HepG2 (cell line): ENCODE data around the gene PCYT2. TPM values are rescaled to one million over a fixed set of nuclear protein-coding genes. Genes with fewer than 3 reads are reported as not detected.

Experiments used
- ATAC-seq: fragments of 200-7000 bp; cut with Tn5 transposase; 3 replicates; pipeline ENCODE4 v1.9.1; 2020; ENCODE audit warnings: mild to moderate bottlenecking, moderate library complexity
- BruUV-seq: library from RNA; stranded (reverse); fragments of 400-500 nt; replicated peaks from 2 replicates; lab custom pipeline; 2021; lab: Mats Ljungman, UMichigan
- CTCF ChIA-PET: fragments of 300-600 bp; formaldehyde crosslinking; extraction: SDS; loops from one replicate; lab custom pipeline; 2021; ENCODE audit warnings: low total read pairs, inconsistent platforms, low intra/inter-chr PET ratio; lab: Yijun Ruan, JAX
- POLR2A ChIA-PET: fragments of 350-600 bp; sonication (Branson Sonifier 250); formaldehyde crosslinking; loops from one replicate; lab custom pipeline; 2020; ENCODE audit warnings: antibody characterized with exemption, inconsistent platforms; lab: Yijun Ruan, JAX
- DNase-seq: peaks from one replicate; pipeline ENCODE4 v3.0.0-alpha.2; 2015; ENCODE audit warnings: low spot score
- FAIRE-seq: peaks from 3 replicates; lab custom pipeline; 2011; peaks lifted over from hg19 to GRCh38; lab: Jason Lieb, UNC
- H2AFZ ChIP-seq: one replicate; pipeline ENCODE4 v1.6.1; 2011; ENCODE audit warnings: low read length, inconsistent platforms
- H3K27ac ChIP-seq: fragments of 300-600 bp; 3 replicates; pipeline ENCODE4 v1.8.0; 2011; ENCODE audit warnings: mixed run types, mild to moderate bottlenecking, mixed read lengths, low read length, inconsistent platforms; ENCODE audit not compliant: insufficient read depth; ENCODE audit errors: extremely low read length
- H3K27me3 ChIP-seq, 2 experiments: fragments of 200-600 bp in 1 of 2; 2 replicates in 1 of 2; 3 replicates in 1 of 2; pipeline versions ENCODE4 v1.6.0 to v1.8.0; 2011; ENCODE audit warnings: low read length in 2 of 2, mild to moderate bottlenecking in 2 of 2, moderate library complexity in 2 of 2, inconsistent platforms in 1 of 2; ENCODE audit not compliant: insufficient read depth in 2 of 2, control insufficient read depth in 1 of 2
- H3K36me3 ChIP-seq, 2 experiments: fragments of 200-600 bp in 1 of 2; replicated peaks in 1 of 2; 2 replicates in 1 of 2; 3 replicates in 1 of 2; pipeline versions ENCODE4 v1.5.1 to v1.8.0; 2011; ENCODE audit warnings: low read length in 2 of 2, inconsistent platforms in 1 of 2; ENCODE audit not compliant: insufficient read depth in 2 of 2, control insufficient read depth in 1 of 2
- H3K4me1 ChIP-seq: 2 replicates; pipeline ENCODE4 v1.5.1; 2012; ENCODE audit warnings: low read length, inconsistent platforms; ENCODE audit not compliant: insufficient read depth
- H3K4me2 ChIP-seq: 2 replicates; pipeline ENCODE4 v1.6.0; 2011; ENCODE audit warnings: low read depth, low read length, inconsistent platforms
- H3K4me3 ChIP-seq, 3 experiments: fragments of 200-600 bp in 1 of 3; sonication (generic), shearing (Covaris generic) in 1 of 3; replicated peaks in 1 of 3; 2 replicates each; pipeline ENCODE4 v1.5.1; 2011 to 2016; ENCODE audit warnings: low read length in 3 of 3, inconsistent platforms in 2 of 3, low read depth in 2 of 3, mild to moderate bottlenecking in 2 of 3, control low read depth in 1 of 3, mixed read lengths in 1 of 3; ENCODE audit not compliant: insufficient read depth in 1 of 3
- H3K79me2 ChIP-seq: one replicate; pipeline ENCODE4 v1.6.1; 2011; ENCODE audit warnings: low read length, inconsistent platforms; ENCODE audit not compliant: insufficient read depth
- H3K9ac ChIP-seq: 2 replicates; pipeline ENCODE4 v1.6.0; 2011; ENCODE audit warnings: mild to moderate bottlenecking, low read depth, low read length, inconsistent platforms; ENCODE audit not compliant: insufficient read depth
- H3K9me3 ChIP-seq: 2 replicates; pipeline ENCODE4 v1.5.1; 2012; ENCODE audit warnings: mild to moderate bottlenecking, low read length
- H4K20me1 ChIP-seq: 2 replicates; pipeline ENCODE4 v1.6.0; 2011; ENCODE audit warnings: inconsistent platforms, mild to moderate bottlenecking, low read length, moderate library complexity; ENCODE audit not compliant: insufficient read depth
- MXI1 ChIP-seq: IDR thresholded peaks from 3 replicates; pipeline ENCODE4 v1.6.1; 2012; ENCODE audit warnings: low read depth, low read length, inconsistent platforms, borderline replicate concordance
- PHF21A ChIP-seq: sonication (generic); formaldehyde crosslinking; IDR thresholded peaks from 2 replicates; pipeline ENCODE4 v1.5.0; 2020; ENCODE audit warnings: mild to moderate bottlenecking, missing genetic modification reagents
- SMAD3 ChIP-seq: sonication (generic); formaldehyde crosslinking; IDR thresholded peaks from 2 replicates; pipeline ENCODE4 v1.4.0; 2020; ENCODE audit warnings: missing genetic modification reagents
- ZBTB10 ChIP-seq: sonication (generic); formaldehyde crosslinking; IDR thresholded peaks from 2 replicates; pipeline ENCODE4 v1.4.0; 2020; ENCODE audit warnings: missing genetic modification reagents, borderline replicate concordance
- ZBTB33 ChIP-seq: sonication (generic); formaldehyde crosslinking; IDR thresholded peaks from 2 replicates; pipeline ENCODE4 v1.4.0; 2020; ENCODE audit warnings: missing genetic modification reagents
- ZBTB37 ChIP-seq: sonication (generic); formaldehyde crosslinking; IDR thresholded peaks from 2 replicates; pipeline ENCODE4 v1.4.0; 2020; ENCODE audit warnings: mild to moderate bottlenecking, missing genetic modification reagents
- ZNF121 ChIP-seq: sonication (generic); formaldehyde crosslinking; IDR thresholded peaks from 2 replicates; pipeline ENCODE4 v1.5.0; 2020; ENCODE audit warnings: mild to moderate bottlenecking, missing genetic modification reagents
- WGBS: methylation state at CpG from one replicate; pipeline ENCODE4 v1.1.6; 2017; ENCODE audit warnings: low lambda C conversion rate; 5-methylcytosine and 5-hydroxymethylcytosine counted together
- in situ Hi-C: cut with HindIII; loops from 2 replicates; pipeline ENCODE4 v1.10.0; 2017; ENCODE audit warnings: low pct_unique_long_range_greater_than_20kb; ENCODE audit not compliant: extremely low pct_ligation_motif_present
- intact Hi-C: fragments of 100-400 bp; cut with micrococcal nuclease; formaldehyde crosslinking; loops from one replicate; pipeline ENCODE4 v1.10.0; 2022; ENCODE audit not compliant: unreplicated experiment
- polyA plus RNA-seq, 8 experiments: library from polyadenylated mRNA; depleted of rRNA in 3 of 8; stranded (reverse) in 7 of 8; unstranded in 1 of 8; fragments of >200 nt; fragmentation: Illumina TruSeq in 4 of 8; extraction: Trizol in 4 of 8; gene quantifications; 2 replicates each; pipeline versions ENCODE4 v1.2.1 to v1.2.3, GENCODE V29; 2011 to 2016; ENCODE audit warnings: low read depth in 4 of 8, missing spikeins in 1 of 8, mixed read lengths in 1 of 8; ENCODE audit not compliant: insufficient read depth in 1 of 8
- total RNA-seq, 5 experiments: library from RNA; depleted of rRNA; stranded (reverse); fragments of >200 nt; fragmentation: Illumina TruSeq; extraction: Trizol; gene quantifications; 2 replicates each; pipeline ENCODE4 v1.2.3, GENCODE V29; 2016; ENCODE audit warnings: low read depth in 1 of 5

PCYT2 gene
- total and polyA plus RNA-seq, 2 of the 13 experiments (the other 11 are each of a cell fraction or from before 2014, with no cell fraction given) = 147 to 297 TPM

DNA sequence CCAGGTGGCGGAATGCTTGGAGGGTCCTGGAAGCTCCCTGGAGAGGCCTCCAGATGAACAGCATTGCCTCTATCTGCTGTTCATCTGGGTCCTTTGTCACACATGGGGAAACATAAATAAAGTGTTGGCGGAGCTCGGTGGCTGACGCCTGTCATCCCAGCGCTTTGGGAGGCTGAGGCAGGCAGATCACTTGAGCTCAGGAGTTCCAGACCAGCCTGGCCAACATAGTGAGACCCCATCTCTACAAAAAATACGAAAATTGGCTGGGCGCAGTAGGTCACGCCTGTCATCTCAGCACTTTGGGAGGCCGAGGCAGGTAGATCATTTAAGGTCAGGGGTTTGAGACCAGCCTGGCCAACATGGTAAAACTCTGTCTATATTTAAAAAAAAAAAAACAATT lies 33.7 kb upstream of the PCYT2 start:
- H3K79me2 ChIP-seq = no peaks in the 10 kb centered on the region
- TF ChIP-seq ZBTB33 (0 out of 2 replicates have a peak, but pooled peaks have one; percentile 37), SMAD3 (CRISPR knock-in tag) (no peak), ZNF121 (CRISPR knock-in tag) (peak; percentile 77; the same call in 1 of the 2 replicates), MXI1 (no peak)
- TF ChIP-seq, all 625 proteins: peak for 2
- Histone ChIP-seq H3K4me1 (peaks cover 56% of the 10 kb centered on the region), H3K27me3 (peaks cover 9 to 14% of the 10 kb centered on the region in 2 experiments; a peak in 3 of 5 replicates), H2AFZ (no peak overlapping the region), H4K20me1 (no peaks in the 10 kb centered on the region), H3K4me2 (0 out of 2 replicates have a peak overlapping the region, but pooled peaks have one; percentile 35), H3K36me3 (no peaks in the 10 kb centered on the region), H3K9ac (no peak overlapping the region), H3K4me3 (no peak overlapping the region), H3K9me3 (no peaks in the 10 kb centered on the region), H3K27ac (no peak overlapping the region)
- DNase-seq (no peak), FAIRE-seq (no peak), ATAC-seq (no peak)
- ChIA-PET CTCF (no interaction called here), POLR2A (interaction anchor here (1.0 to 2.7 kb wide), 12 partner anchors 8 to 93 kb away, joined by 3 to 17 read pairs (median 6); partner anchors contain the start of genes CENPX, DCXR, LRRC45 and NOTUM)
- in situ Hi-C loops (no loop called here), intact Hi-C loops (loop anchor here (1.0 kb wide), 1 partner anchor 8 kb away; no protein-coding TSS in a partner anchor)
- WGBS = 84% methylated on average over 9 of the region's 9 CpGs
- BruUV-seq = no TSS peak

DNA sequence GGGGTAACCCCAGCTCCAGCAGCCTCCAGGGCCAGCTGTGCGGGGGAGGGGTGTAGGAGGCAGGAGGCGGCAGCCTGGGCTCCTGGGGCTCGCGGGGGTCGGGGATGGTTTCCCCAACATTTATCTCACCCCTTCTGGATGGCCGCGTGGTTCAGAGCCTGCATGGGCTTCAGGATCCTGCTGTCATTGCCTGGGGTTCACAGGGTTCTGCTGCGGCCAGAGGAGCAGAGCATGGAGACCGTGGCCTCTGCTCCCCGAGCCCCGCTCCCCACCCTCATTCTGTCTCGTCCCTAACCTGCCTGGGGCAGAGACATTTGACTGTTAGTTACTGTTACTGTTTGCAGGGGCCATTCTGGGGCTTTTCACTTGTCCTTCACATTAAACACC lies 31.0 kb upstream of the PCYT2 start:
- no peak for DNase-seq
- Histone ChIP-seq H3K79me2 (no peaks in the 10 kb centered on the region), H3K27ac (no peak overlapping the region), H3K27me3 (peaks cover 16 to 33% of the 10 kb centered on the region in 2 experiments; a peak in 4 of 5 replicates), H3K36me3 (no peaks in the 10 kb centered on the region), H3K9me3 (no peaks in the 10 kb centered on the region), H3K4me3 (no peak overlapping the region; a peak in 1 of 6 replicates), H2AFZ (no peak overlapping the region), H3K9ac (no peak overlapping the region), H4K20me1 (no peaks in the 10 kb centered on the region), H3K4me1 (peaks cover 68% of the 10 kb centered on the region), H3K4me2 (no peak overlapping the region; the same call in 1 of the 2 replicates)
- ATAC-seq = no peak
- BruUV-seq = no TSS peak
- intact Hi-C loops (no loop called here), in situ Hi-C loops (no loop called here)
- ChIA-PET CTCF (no interaction called here), POLR2A (interaction anchor here (1.3 to 7.9 kb wide), 2 partner anchors 11 to 14 kb away, joined by 4 to 58 read pairs; no protein-coding TSS in a partner anchor)
- FAIRE-seq = no peak
- WGBS = 37% methylated on average over 8 of the region's 12 CpGs
- TF ChIP-seq ZBTB37 (CRISPR knock-in tag) (no peak), ZBTB10 (CRISPR knock-in tag) (no peak), PHF21A (0 out of 2 replicates have a peak, but pooled peaks have one; percentile 8)
